OCI-LY1 (cell line): ENCODE data around the gene CD300A.

Experiments
- CTCF ChIP-seq: fragments of 200-600 bp; sonication (generic), shearing (Covaris generic); IDR thresholded peaks from 2 replicates; pipeline ENCODE4 v1.5.1; 2017; ENCODE audit warnings: mild to moderate bottlenecking, antibody characterized with exemption, low read length, moderate library complexity, mixed read lengths
- EZH2 ChIP-seq: fragments of 200-600 bp; sonication (generic), shearing (Covaris generic); IDR thresholded peaks from 2 replicates; pipeline ENCODE4 v1.8.0; 2017; ENCODE audit warnings: borderline replicate concordance, mixed run types, mild to moderate bottlenecking, antibody characterized with exemption, low read length, moderate library complexity, mixed read lengths

- no peak for TF ChIP-seq CTCF
- TF ChIP-seq EZH2: no peak
Observed at GRCh38 chr17:74525781-74526288, 59.4 kb downstream of the CD300A start.
